HG03108 (cell line): ENCODE results near the gene SPATA18.
"Not testable (repeated sequence)": the region's sequence is repeated elsewhere in the genome, so short reads cannot be mapped to it uniquely, and the experiment has no call there.

Source experiments
- ATAC-seq: cut with Tn5 transposase; IDR thresholded peaks from one replicate; pipeline ENCODE4 v1.9.1; 2021; ENCODE audit warnings: moderate library complexity; ENCODE audit not compliant: unreplicated experiment

SPATA18 gene

GRCh38 chr4:52105276-52105675 lies 54.2 kb downstream of the SPATA18 start:
- ATAC-seq, result no peak

GRCh38 chr4:52106191-52106590 lies 55.1 kb downstream of the SPATA18 start:
- ATAC-seq, result no peak

- no peak for ATAC-seq
These were observed 55.6 kb downstream of the SPATA18 start for GRCh38 chr4:52106660-52107059.

GRCh38 chr4:52107336-52107735 lies 56.2 kb downstream of the SPATA18 start:
- ATAC-seq, result no peak

- no peak for ATAC-seq
These were observed 56.6 kb downstream of the SPATA18 start for GRCh38 chr4:52107745-52108144.

GRCh38 chr4:52110171-52110570 lies 59.1 kb downstream of the SPATA18 start:
- no peak for ATAC-seq

- ATAC-seq, result no peak
These were observed 60.9 kb downstream of the SPATA18 start for GRCh38 chr4:52111995-52112394.

- ATAC-seq, result no peak
These were observed 61.3 kb downstream of the SPATA18 start for GRCh38 chr4:52112411-52112810.

GRCh38 chr4:52116641-52117040 lies 65.5 kb downstream of the SPATA18 start:
- ATAC-seq, result no peak

GRCh38 chr4:52126226-52126625 lies 75.1 kb downstream of the SPATA18 start:
- ATAC-seq, result no peak

GRCh38 chr4:52126966-52127365 lies 75.9 kb downstream of the SPATA18 start:
- no peak for ATAC-seq

GRCh38 chr4:52135171-52135570 lies 84.1 kb downstream of the SPATA18 start:
- ATAC-seq, result no peak

GRCh38 chr4:52137152-52137551 lies 86.0 kb downstream of the SPATA18 start:
- ATAC-seq, result not testable (repeated sequence)

- ATAC-seq, result no peak
These were observed 91.7 kb downstream of the SPATA18 start for GRCh38 chr4:52142816-52143215.

- ATAC-seq, result no peak
These were observed 92.7 kb downstream of the SPATA18 start for GRCh38 chr4:52143815-52144214.

GRCh38 chr4:52144372-52144771 lies 93.3 kb downstream of the SPATA18 start:
- no peak for ATAC-seq
